ENCODE results near the gene MACF1.

The MACF1 gene

GRCh38 chr1:39194398-39195051, 10.0 kb upstream of the MACF1 start:
- Histone ChIP-seq H3K4me3 (ENCODE audit: low read depth, low read length) (no peak overlapping the region), H3K36me3 (no peaks in the 10 kb centered on the region; the same call in 1 of the 2 replicates), H3K9me3 (ENCODE audit: severe bottlenecking) (no peaks in the 10 kb centered on the region), H3K27ac (no peak overlapping the region), H3K27me3 (ENCODE audit: insufficient read depth, low read depth, severe bottlenecking) (no peaks in the 10 kb centered on the region)
- no peak for TF ChIP-seq CTCF (IDR thresholded peaks at IDR 0.05; ENCODE audit: low read depth, low read length)
- DNase-seq: no peak

- no peak overlapping the region for H3K4me3 ChIP-seq (ENCODE audit: low read depth, low read length)
- TF ChIP-seq CTCF (IDR thresholded peaks at IDR 0.05; ENCODE audit: low read depth, low read length): no peak
- H3K27me3 ChIP-seq (ENCODE audit: insufficient read depth, low read depth, severe bottlenecking): no peaks in the 10 kb centered on the region
- no peaks in the 10 kb centered on the region for H3K9me3 ChIP-seq (ENCODE audit: severe bottlenecking)
- DNase-seq: no peak
- no peak overlapping the region for H3K27ac ChIP-seq
- no peaks in the 10 kb centered on the region; the same call in 1 of the 2 replicates for H3K36me3 ChIP-seq
Observed at GRCh38 chr1:39195166-39196111, 9.1 kb upstream of the MACF1 start.

- TF ChIP-seq CTCF (IDR thresholded peaks at IDR 0.05; ENCODE audit: low read depth, low read length): no peak
- Histone ChIP-seq H3K36me3 (peaks cover 3% of the 10 kb centered on the region), H3K27ac (no peak overlapping the region), H3K9me3 (ENCODE audit: severe bottlenecking) (no peaks in the 10 kb centered on the region), H3K27me3 (ENCODE audit: insufficient read depth, low read depth, severe bottlenecking) (no peaks in the 10 kb centered on the region), H3K4me3 (ENCODE audit: low read depth, low read length) (no peak overlapping the region)
- no peak for DNase-seq
Observed at GRCh38 chr1:39196244-39197215, 8.0 kb upstream of the MACF1 start.

GRCh38 chr1:39199593-39199992, 4.9 kb upstream of the MACF1 start:
- no peak for TF ChIP-seq CTCF (IDR thresholded peaks at IDR 0.05; ENCODE audit: low read depth, low read length)
- Histone ChIP-seq H3K4me3 (ENCODE audit: low read depth, low read length) (no peak overlapping the region), H3K27ac (no peak overlapping the region)

GRCh38 chr1:39205102-39205780, 746 bp downstream of the MACF1 start:
- H3K9me3 ChIP-seq (ENCODE audit: severe bottlenecking): no peaks in the 10 kb centered on the region
- H3K4me3 ChIP-seq (ENCODE audit: low read depth, low read length): no peak overlapping the region
- no peaks in the 10 kb centered on the region for H3K27me3 ChIP-seq (ENCODE audit: insufficient read depth, low read depth, severe bottlenecking)
- peaks cover 21% of the 10 kb centered on the region for H3K36me3 ChIP-seq
- TF ChIP-seq CTCF (IDR thresholded peaks at IDR 0.05; ENCODE audit: low read depth, low read length): no peak
- no peak for DNase-seq
- no peak overlapping the region for H3K27ac ChIP-seq

More at GRCh38 chr1:39199593-39199992, 4.9 kb upstream of the MACF1 start:
- peaks cover 12% of the 10 kb centered on the region for H3K36me3 ChIP-seq
- no peaks in the 10 kb centered on the region for H3K9me3 ChIP-seq (ENCODE audit: severe bottlenecking)
- no peak for DNase-seq
- no peaks in the 10 kb centered on the region for H3K27me3 ChIP-seq (ENCODE audit: insufficient read depth, low read depth, severe bottlenecking)
